HCT116 (cell line): ENCODE results near the gene RNU5B-1.

ENCODE experiments used
- CEBPB ChIP-seq: IDR thresholded peaks from 2 replicates; pipeline ENCODE4 v1.6.1; 2012; ENCODE audit warnings: low read depth
- CTCF ChIP-seq, 3 experiments: fragments of 200-600 bp in 1 of 3; sonication (generic) in 1 of 3; IDR thresholded peaks in 2 of 3; conservative IDR thresholded peaks in 1 of 3; 2 replicates each; pipeline ENCODE4 v1.5.1; 2012 to 2017; ENCODE audit warnings: low read depth in 2 of 3, low read length in 2 of 3, antibody characterized with exemption in 1 of 3, borderline replicate concordance in 1 of 3, control low read depth in 1 of 3, mild to moderate bottlenecking in 1 of 3, mixed read lengths in 1 of 3, mixed run types in 1 of 3, moderate library complexity in 1 of 3; ENCODE audit not compliant: insufficient read depth in 1 of 3
- EZH2phosphoT487 ChIP-seq: fragments of 200-600 bp; IDR thresholded peaks from 2 replicates; pipeline ENCODE4 v1.6.1; 2018; ENCODE audit warnings: antibody characterized with exemption, borderline replicate concordance
- FOSL1 ChIP-seq: IDR thresholded peaks from 2 replicates; pipeline ENCODE4 v1.6.1; 2012; ENCODE audit warnings: low read depth
- POLR2A ChIP-seq: IDR thresholded peaks from 2 replicates; pipeline ENCODE4 v1.7.0; 2011; ENCODE audit warnings: borderline replicate concordance; ENCODE audit not compliant: insufficient read depth, insufficient read length; ENCODE audit errors: extremely low read depth
- POLR2AphosphoS5 ChIP-seq: IDR thresholded peaks from 2 replicates; pipeline ENCODE4 v1.6.1; 2011; ENCODE audit warnings: mild to moderate bottlenecking, low read depth, low read length, moderate library complexity
- SRF ChIP-seq: IDR thresholded peaks from 2 replicates; pipeline ENCODE4 v1.6.1; 2012; ENCODE audit warnings: low read depth
- TCF7L2 ChIP-seq: IDR thresholded peaks from 2 replicates; pipeline ENCODE4 v1.7.0; 2011; ENCODE audit warnings: borderline replicate concordance, inconsistent platforms; ENCODE audit not compliant: insufficient read depth, insufficient read length; ENCODE audit errors: extremely low read depth

- TF ChIP-seq POLR2A (no peak), POLR2AphosphoS5 (no peak), TCF7L2 (no peak), FOSL1 (no peak), EZH2phosphoT487 (no peak), SRF (no peak), CTCF (IDR thresholded peaks at IDR 0.05 in 2 of 3, conservative IDR thresholded peaks at IDR 0.05 in 1 of 3; ENCODE audit: borderline replicate concordance in 1 of 3, insufficient read depth in 1 of 3, low read depth in 2 of 3, low read length in 2 of 3) (no peak), CEBPB (no peak)
These were observed 22.3 kb downstream of the RNU5B-1 start for GRCh38 chr15:65326818-65327217.
